ENCODE data around the gene GMDS.

GMDS gene

DNA sequence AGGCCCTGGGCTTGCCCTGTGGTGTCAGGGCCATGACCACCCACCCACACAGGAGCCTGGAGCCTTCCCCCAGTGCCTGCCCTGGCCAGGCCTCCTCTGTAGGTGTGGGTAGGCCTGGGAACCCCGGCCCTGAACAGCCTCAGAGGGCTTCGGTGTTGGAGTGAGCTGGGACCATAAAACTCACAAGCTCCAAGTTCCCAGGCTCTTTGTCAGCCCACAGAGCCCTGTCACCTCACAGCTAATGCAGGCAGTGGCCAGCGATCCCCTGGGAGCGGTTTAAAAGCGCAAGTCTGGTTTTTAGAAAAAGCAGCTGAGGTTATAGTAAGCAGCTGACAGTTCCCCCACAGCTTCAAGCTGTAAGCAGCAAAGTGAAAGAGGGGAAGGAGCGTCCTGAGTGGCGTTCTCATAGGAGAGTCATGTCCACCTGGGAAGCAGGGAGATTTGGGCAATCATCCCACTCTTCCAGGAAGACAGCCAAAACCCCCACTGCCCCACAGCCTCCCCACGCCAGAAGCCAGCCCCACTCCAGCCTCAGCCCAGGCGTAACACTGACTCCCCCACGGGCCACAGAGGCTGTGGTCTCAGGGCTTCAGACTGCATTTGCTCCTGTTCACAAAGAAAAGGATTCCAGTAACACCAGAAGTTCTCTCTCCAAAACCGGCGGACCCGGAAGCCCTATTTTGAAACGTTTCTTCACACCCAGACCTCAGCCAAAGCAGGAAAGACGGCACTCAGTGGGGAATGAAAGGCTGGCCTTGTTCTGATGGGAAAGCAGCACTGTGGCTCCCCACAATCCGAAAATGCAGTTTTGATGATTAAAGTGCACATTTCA is 670.0 kb downstream of the GMDS start:
- no peak for DNase-seq

DNA sequence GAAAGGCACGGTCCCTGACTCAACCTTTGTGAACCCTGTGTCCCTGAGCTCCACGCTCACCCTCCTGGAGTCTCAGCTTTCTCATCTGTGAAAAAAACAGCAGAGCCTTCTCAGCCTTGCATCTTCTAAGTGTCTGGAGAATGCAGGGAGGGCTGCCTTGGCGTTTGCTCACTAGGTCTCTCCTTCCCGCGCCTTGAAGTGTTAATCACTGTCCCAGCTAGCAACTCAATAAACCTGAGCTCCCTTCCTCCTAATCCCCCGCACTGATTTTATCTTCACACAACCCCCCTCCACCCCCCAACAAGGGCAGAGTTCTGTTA is 670.6 kb downstream of the GMDS start:
- no peak for DNase-seq

DNA sequence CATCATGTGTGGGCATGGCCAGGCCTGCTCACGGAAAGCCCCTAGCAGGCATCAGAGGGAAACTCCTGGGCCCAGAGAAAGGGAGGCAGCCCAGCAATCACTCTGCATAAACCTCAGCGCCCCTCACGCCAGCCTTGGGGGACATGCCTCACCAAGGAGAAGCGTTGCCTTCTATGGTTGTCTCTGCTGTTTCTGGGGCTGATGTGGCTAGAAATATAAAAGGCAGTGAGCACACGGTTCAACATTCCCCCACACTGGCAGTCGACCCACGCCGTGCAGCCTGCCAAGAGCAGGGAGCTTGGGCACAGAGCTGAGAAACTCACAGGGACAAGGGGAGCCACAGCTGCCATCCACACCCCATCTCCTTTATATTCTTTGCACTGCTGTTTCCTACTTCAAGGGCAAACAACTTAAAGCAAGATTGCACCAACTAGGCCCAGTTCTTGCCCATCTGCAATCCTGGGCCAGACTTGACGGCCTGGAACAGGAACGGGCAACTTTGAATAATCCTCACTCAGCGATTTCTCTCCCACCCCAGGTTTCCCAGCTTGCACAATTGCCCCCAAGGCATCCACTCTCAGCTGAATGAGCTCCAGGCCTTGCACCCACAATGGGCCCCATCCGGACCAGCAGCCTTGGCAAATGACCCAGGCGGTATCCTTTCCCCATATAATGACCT is 671.2 kb downstream of the GMDS start:
- no peak for DNase-seq
